ENCODE results near the gene CDH3.
A peak's percentile ranks its signal among the peaks of the same experiment; 100 is the strongest.
"Not testable (repeated sequence)": the region's sequence is repeated elsewhere in the genome, so short reads cannot be mapped to it uniquely, and the experiment has no call there.

Gene CDH3

GRCh38 chr16:68698091-68698490 is 53.0 kb downstream of the CDH3 start:
- DNase-seq (ENCODE audit: insufficient read length, low spot score) (no peak), FAIRE-seq (no peak)

GRCh38 chr16:68700120-68700519 is 55.0 kb downstream of the CDH3 start:
- DNase-seq (ENCODE audit: insufficient read length, low spot score), result no peak
- peak; percentile 44 for FAIRE-seq

GRCh38 chr16:68700831-68701230 is 55.7 kb downstream of the CDH3 start:
- DNase-seq (ENCODE audit: insufficient read length, low spot score) (no peak), FAIRE-seq (no peak)

- FAIRE-seq (peak; percentile 86), DNase-seq (ENCODE audit: insufficient read length, low spot score) (peak; percentile 79)
Measured at GRCh38 chr16:68704232-68704867, 59.2 kb downstream of the CDH3 start.

GRCh38 chr16:68707340-68708152 is 62.4 kb downstream of the CDH3 start:
- DNase-seq (ENCODE audit: insufficient read length, low spot score) (peak; percentile 98), FAIRE-seq (peak; percentile 94)

GRCh38 chr16:68710211-68710610 is 65.1 kb downstream of the CDH3 start:
- no peak for FAIRE-seq
- DNase-seq (ENCODE audit: insufficient read length, low spot score), result no peak

- no peak for FAIRE-seq
- DNase-seq (ENCODE audit: insufficient read length, low spot score), result no peak
Measured at GRCh38 chr16:68711421-68712139, 66.5 kb downstream of the CDH3 start.

GRCh38 chr16:68713361-68713760 is 68.3 kb downstream of the CDH3 start:
- DNase-seq (ENCODE audit: insufficient read length, low spot score), result no peak
- no peak for FAIRE-seq

GRCh38 chr16:68715471-68715870 is 70.4 kb downstream of the CDH3 start:
- DNase-seq (ENCODE audit: insufficient read length, low spot score) (no peak), FAIRE-seq (no peak)

GRCh38 chr16:68716516-68716915 is 71.4 kb downstream of the CDH3 start:
- not testable (repeated sequence) for DNase-seq (ENCODE audit: insufficient read length, low spot score); FAIRE-seq

GRCh38 chr16:68717684-68718083 is 72.6 kb downstream of the CDH3 start:
- FAIRE-seq, result no peak
- no peak for DNase-seq (ENCODE audit: insufficient read length, low spot score)

GRCh38 chr16:68718590-68718989 is 73.5 kb downstream of the CDH3 start:
- DNase-seq (ENCODE audit: insufficient read length, low spot score), result no peak
- no peak for FAIRE-seq

- DNase-seq (ENCODE audit: insufficient read length, low spot score) (no peak), FAIRE-seq (no peak)
Measured at GRCh38 chr16:68719993-68720489, 74.9 kb downstream of the CDH3 start.

- DNase-seq (ENCODE audit: insufficient read length, low spot score) (no peak), FAIRE-seq (no peak)
Measured at GRCh38 chr16:68722119-68723024, 77.3 kb downstream of the CDH3 start.

GRCh38 chr16:68724797-68725196 is 79.7 kb downstream of the CDH3 start:
- no peak for DNase-seq (ENCODE audit: insufficient read length, low spot score)
- FAIRE-seq, result no peak

GRCh38 chr16:68728523-68728922 is 83.4 kb downstream of the CDH3 start:
- no peak for FAIRE-seq
- DNase-seq (ENCODE audit: insufficient read length, low spot score), result no peak

- DNase-seq (ENCODE audit: insufficient read length, low spot score) (no peak), FAIRE-seq (no peak)
Measured at GRCh38 chr16:68731637-68732036, 86.5 kb downstream of the CDH3 start.

GRCh38 chr16:68732042-68732680 is 87.1 kb downstream of the CDH3 start:
- DNase-seq (ENCODE audit: insufficient read length, low spot score), result peak; percentile 75
- FAIRE-seq, result no peak

GRCh38 chr16:68732741-68733399 is 87.8 kb downstream of the CDH3 start:
- FAIRE-seq (no peak), DNase-seq (ENCODE audit: insufficient read length, low spot score) (no peak)
